GM10266 (cell line): ENCODE results near the gene ESF1.
A peak's percentile ranks its signal among the peaks of the same experiment; 100 is the strongest.

Experiments used
- DNase-seq: peaks from one replicate; pipeline ENCODE4 v3.0.0; 2012; ENCODE audit errors: extremely low spot score
- CTCF ChIP-seq: IDR thresholded peaks from 2 replicates; pipeline ENCODE4 v1.5.1; 2012; ENCODE audit warnings: mild to moderate bottlenecking, low read depth; ENCODE audit not compliant: control insufficient read depth, insufficient read depth; ENCODE audit errors: missing control alignments

ESF1 gene

GRCh38 chr20:13784893-13785715, at the start of gene ESF1, which contains the start of gene NDUFAF5:
TSS of gene ESF1 (minus strand) at chr20:13784919. CDS start at chr20:13783140, 1,779 bp downstream.
TSS of gene NDUFAF5 (plus strand) at chr20:13785028. CDS start at chr20:13785069, 41 bp downstream.
- no peak for TF ChIP-seq CTCF
- DNase-seq, result peak; percentile 85

DNA sequence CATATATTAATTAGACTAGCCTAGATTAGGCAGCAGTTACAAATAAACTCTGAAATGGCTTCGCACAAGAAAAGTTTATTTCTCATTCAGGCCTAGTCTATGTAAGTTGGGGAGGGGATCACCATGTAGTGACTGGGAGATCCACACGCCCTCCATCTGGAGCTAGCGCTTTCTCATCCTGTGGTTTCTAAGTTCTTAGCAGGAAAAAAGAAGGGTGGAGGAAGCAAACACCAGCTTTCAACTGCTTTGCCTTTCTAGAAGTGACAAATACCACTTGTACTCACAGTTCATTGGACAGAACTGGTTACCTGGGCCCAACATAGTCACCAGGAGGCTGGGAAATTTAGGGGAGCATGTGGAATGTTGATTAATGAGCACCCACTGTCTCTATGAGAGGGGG, 46.8 kb upstream of the ESF1 start:
- DNase-seq, result no peak
- TF ChIP-seq CTCF, result no peak

- no peak for TF ChIP-seq CTCF
- no peak for DNase-seq
These were observed 40.7 kb upstream of the ESF1 start for GRCh38 chr20:13825465-13825864.

GRCh38 chr20:13824459-13824858, 39.7 kb upstream of the ESF1 start:
- DNase-seq, result no peak
- TF ChIP-seq CTCF, result no peak

DNA sequence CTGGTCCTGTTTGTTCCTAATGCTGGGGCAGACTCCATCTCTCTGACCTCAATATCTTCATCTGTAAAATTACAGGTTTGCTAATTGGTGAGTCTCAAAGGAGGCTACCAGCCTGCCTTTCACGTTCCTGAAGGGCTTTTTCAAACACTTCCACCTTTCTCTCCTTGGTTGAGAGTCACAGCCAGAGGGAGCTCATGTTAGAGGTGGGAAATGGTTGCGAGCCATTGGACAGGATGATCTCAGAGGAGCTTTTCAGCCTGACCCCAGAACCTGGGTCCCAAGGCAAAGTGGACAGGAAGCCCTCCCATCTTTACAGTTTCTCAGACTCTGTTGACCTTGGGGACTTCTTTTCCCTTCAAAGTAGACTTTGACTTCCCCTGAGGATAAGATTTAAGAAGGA, 37.7 kb upstream of the ESF1 start:
- no peak for TF ChIP-seq CTCF
- no peak for DNase-seq

- no peak for TF ChIP-seq CTCF
- DNase-seq, result no peak
These were observed 37.2 kb upstream of the ESF1 start for GRCh38 chr20:13821876-13822275.
